NCI-H748 treated with DMSO at 0.1 percent for 48 hours (cell line): Measurements from ENCODE around the gene HHIPL1.
"Not testable (repeated sequence)": the region's sequence is repeated elsewhere in the genome, so short reads cannot be mapped to it uniquely, and the experiment has no call there.

Experiments
- DNase-seq: peaks from one replicate; lab custom pipeline; 2025; lab: John Stamatoyannopoulos, UW

The HHIPL1 gene

GRCh38 chr14:99634443-99634842, 10.5 kb upstream of the HHIPL1 start:
- no peak for DNase-seq

- no peak for DNase-seq
Measured at GRCh38 chr14:99635116-99635515, 9.8 kb upstream of the HHIPL1 start.

GRCh38 chr14:99636487-99636886, 8.4 kb upstream of the HHIPL1 start:
- no peak for DNase-seq

GRCh38 chr14:99637624-99638023, 7.3 kb upstream of the HHIPL1 start:
- no peak for DNase-seq

GRCh38 chr14:99642771-99643170, 2.2 kb upstream of the HHIPL1 start:
- DNase-seq, result not testable (repeated sequence)

- no peak for DNase-seq
Measured at GRCh38 chr14:99643343-99643742, 1.6 kb upstream of the HHIPL1 start.

GRCh38 chr14:99644035-99644587, 818 bp upstream of the HHIPL1 start:
- no peak for DNase-seq

GRCh38 chr14:99645545-99646505, 896 bp downstream of the HHIPL1 start:
- DNase-seq, result no peak

- no peak for DNase-seq
Measured at GRCh38 chr14:99647411-99647810, 2.5 kb downstream of the HHIPL1 start.

- no peak for DNase-seq
Measured at GRCh38 chr14:99648027-99648784, 3.3 kb downstream of the HHIPL1 start.

- no peak for DNase-seq
Measured at GRCh38 chr14:99649219-99649618, 4.3 kb downstream of the HHIPL1 start.

GRCh38 chr14:99649643-99650042, 4.7 kb downstream of the HHIPL1 start:
- DNase-seq, result no peak

- no peak for DNase-seq
Measured at GRCh38 chr14:99650189-99650588, 5.3 kb downstream of the HHIPL1 start.

GRCh38 chr14:99651953-99652746, 7.2 kb downstream of the HHIPL1 start:
- no peak for DNase-seq

- DNase-seq, result no peak
Measured at GRCh38 chr14:99654235-99654985, 9.5 kb downstream of the HHIPL1 start.

- DNase-seq, result no peak
Measured at GRCh38 chr14:99655521-99655920, 10.6 kb downstream of the HHIPL1 start.

- no peak for DNase-seq
Measured at GRCh38 chr14:99656171-99656570, 11.2 kb downstream of the HHIPL1 start.

GRCh38 chr14:99657645-99658155, 12.8 kb downstream of the HHIPL1 start:
- DNase-seq, result no peak

GRCh38 chr14:99658218-99658845, 13.4 kb downstream of the HHIPL1 start:
- DNase-seq, result no peak

- no peak for DNase-seq
Measured at GRCh38 chr14:99659333-99659741, 14.4 kb downstream of the HHIPL1 start.
